Thyroid gland (tissue), 4 donors: ENCODE data around the gene PDE1C. TPM values are rescaled to one million over a fixed set of nuclear protein-coding genes. Genes with fewer than 3 reads are reported as not detected.

ENCODE experiments used
- DNase-seq, 2 donors: peaks; one replicate each; pipeline ENCODE4 v3.0.0-alpha.2; 2019
- H3K27ac ChIP-seq, 3 donors: fragments of 200-600 bp; sonication (generic); 1 replicate in 2 of 3; 2 replicates in 1 of 3; pipeline ENCODE4 v1.5.1; 2016 to 2019; ENCODE audit warnings: mild to moderate bottlenecking in 1 of 3, moderate library complexity in 1 of 3
- H3K27me3 ChIP-seq: fragments of 200-600 bp; sonication (generic); one replicate; pipeline ENCODE4 v1.5.1; 2019
- H3K36me3 ChIP-seq, 2 donors: fragments of 200-600 bp; sonication (generic); one replicate each; pipeline ENCODE4 v1.5.1; 2016 to 2019
- H3K4me1 ChIP-seq, 2 donors: fragments of 200-600 bp; sonication (generic); one replicate each; pipeline ENCODE4 v1.5.1; 2017 to 2019
- H3K4me3 ChIP-seq, 3 donors: fragments of 200-600 bp; sonication (generic); replicated peaks in 1 of 3; 1 replicate in 2 of 3; 2 replicates in 1 of 3; pipeline ENCODE4 v1.5.1; 2016; ENCODE audit warnings: mild to moderate bottlenecking in 1 of 3
- H3K9me3 ChIP-seq: fragments of 200-600 bp; sonication (generic); one replicate; pipeline ENCODE4 v1.5.1; 2017
- POLR2A ChIP-seq, 2 donors: fragments of 450-650 bp; IDR thresholded peaks; one replicate each; pipeline ENCODE4 v1.6.1; 2017; ENCODE audit warnings: antibody characterized with exemption in 2 of 2, mild to moderate bottlenecking in 2 of 2, moderate library complexity in 1 of 2
- WGBS, 2 donors: methylation state at CpG; one replicate each; pipeline ENCODE4 v1.1.5; 2017; 5-methylcytosine and 5-hydroxymethylcytosine counted together
- intact Hi-C: fragments of 100-400 bp; cut with DNase I; formaldehyde crosslinking; loops from one replicate; pipeline ENCODE4 v1.15.1; 2023
- total RNA-seq, 4 donors: library from RNA; depleted of rRNA; stranded (reverse); fragments of >200 nt; gene quantifications; one replicate each; pipeline ENCODE4 v1.2.3, GENCODE V29; 2016
- TF ChIP-seq, protein P1 (sequence below), 6 experiments: fragments of 200-600 bp in 3 of 6; fragments of 450-650 bp in 3 of 6; sonication (generic) in 3 of 6; IDR thresholded peaks; one replicate each; pipeline ENCODE4 v1.5.1; 2016 to 2019; ENCODE audit warnings: antibody characterized with exemption in 6 of 6, mild to moderate bottlenecking in 2 of 6, inconsistent platforms in 1 of 6, moderate library complexity in 1 of 6

The PDE1C gene
- total RNA-seq, 4 donors from 2014 or later, result 2.8 to 7.8 (median 4.0) TPM

- DNase-seq, result no peak
- Histone ChIP-seq H3K36me3 (no peaks in the 10 kb centered on the region), H3K27ac (no peak overlapping the region), H3K4me1 (no peaks in the 10 kb centered on the region), H3K27me3 (no peaks in the 10 kb centered on the region), H3K4me3 (no peak overlapping the region), H3K9me3 (no peaks in the 10 kb centered on the region)
- intact Hi-C loops, result no loop called here
- 89 to 92% methylated on average over 3 of the region's 3 CpGs for WGBS, 2 donors
- TF ChIP-seq, protein P1, sequence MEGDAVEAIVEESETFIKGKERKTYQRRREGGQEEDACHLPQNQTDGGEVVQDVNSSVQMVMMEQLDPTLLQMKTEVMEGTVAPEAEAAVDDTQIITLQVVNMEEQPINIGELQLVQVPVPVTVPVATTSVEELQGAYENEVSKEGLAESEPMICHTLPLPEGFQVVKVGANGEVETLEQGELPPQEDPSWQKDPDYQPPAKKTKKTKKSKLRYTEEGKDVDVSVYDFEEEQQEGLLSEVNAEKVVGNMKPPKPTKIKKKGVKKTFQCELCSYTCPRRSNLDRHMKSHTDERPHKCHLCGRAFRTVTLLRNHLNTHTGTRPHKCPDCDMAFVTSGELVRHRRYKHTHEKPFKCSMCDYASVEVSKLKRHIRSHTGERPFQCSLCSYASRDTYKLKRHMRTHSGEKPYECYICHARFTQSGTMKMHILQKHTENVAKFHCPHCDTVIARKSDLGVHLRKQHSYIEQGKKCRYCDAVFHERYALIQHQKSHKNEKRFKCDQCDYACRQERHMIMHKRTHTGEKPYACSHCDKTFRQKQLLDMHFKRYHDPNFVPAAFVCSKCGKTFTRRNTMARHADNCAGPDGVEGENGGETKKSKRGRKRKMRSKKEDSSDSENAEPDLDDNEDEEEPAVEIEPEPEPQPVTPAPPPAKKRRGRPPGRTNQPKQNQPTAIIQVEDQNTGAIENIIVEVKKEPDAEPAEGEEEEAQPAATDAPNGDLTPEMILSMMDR (IDR thresholded peaks at IDR 0.05), result no peak
- TF ChIP-seq POLR2A (IDR thresholded peaks at IDR 0.05), result no peak
These were observed 23.1 kb downstream of the PDE1C start for GRCh38 chr7:32047075-32047474.

DNA sequence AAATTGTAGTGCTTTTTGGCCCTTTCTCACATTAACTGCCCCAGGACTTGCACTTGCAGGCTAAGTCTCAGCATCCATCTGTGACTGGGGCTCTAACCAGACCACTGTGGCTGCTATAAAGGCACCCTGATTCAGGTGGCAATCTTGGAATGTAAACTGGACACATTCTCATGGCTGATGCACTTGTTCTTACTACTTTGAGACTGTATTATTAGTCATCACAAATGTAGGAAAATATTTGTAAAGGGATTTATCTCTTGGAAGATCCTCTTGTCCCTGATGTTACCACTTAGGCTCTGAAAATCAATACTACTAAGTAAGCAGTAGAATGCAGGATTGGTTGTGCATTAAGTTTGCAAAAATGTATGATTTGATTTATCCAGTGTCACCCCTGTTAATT is 25.0 kb downstream of the PDE1C start:
- Histone ChIP-seq H3K9me3 (no peaks in the 10 kb centered on the region), H3K27me3 (no peaks in the 10 kb centered on the region), H3K36me3 (no peaks in the 10 kb centered on the region), H3K27ac (no peak overlapping the region), H3K4me3 (no peak overlapping the region), H3K4me1 (no peaks in the 10 kb centered on the region)
- intact Hi-C loops, result no loop called here
- no peak for DNase-seq
- TF ChIP-seq, protein P1 (IDR thresholded peaks at IDR 0.05), result no peak
- no peak for TF ChIP-seq POLR2A (IDR thresholded peaks at IDR 0.05)

DNA sequence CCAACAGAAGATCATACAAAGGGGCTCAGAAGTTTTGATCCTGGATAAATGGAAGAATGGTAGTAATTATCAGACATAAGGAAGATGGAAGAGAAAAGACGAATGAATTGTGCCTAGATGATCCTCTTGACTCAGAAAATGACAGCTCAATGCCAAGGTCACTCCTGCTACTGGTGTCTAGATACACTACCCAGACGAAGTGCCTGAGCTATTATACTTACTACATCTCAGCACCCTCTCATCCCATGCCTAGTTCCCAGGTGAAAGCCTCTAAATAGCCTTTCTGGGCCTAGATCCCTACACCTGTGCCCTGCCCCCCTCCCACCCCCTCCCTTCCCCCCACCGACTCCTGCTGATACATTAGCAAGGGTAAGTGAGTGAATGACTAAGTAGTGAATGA is 25.5 kb downstream of the PDE1C start:
- Histone ChIP-seq H3K4me3 (no peak overlapping the region), H3K4me1 (no peaks in the 10 kb centered on the region), H3K27ac (no peak overlapping the region), H3K36me3 (no peaks in the 10 kb centered on the region), H3K9me3 (no peaks in the 10 kb centered on the region), H3K27me3 (no peaks in the 10 kb centered on the region)
- DNase-seq, result no peak
- WGBS, 2 donors, result 65 to 67% methylated on average over 3 of the region's 3 CpGs
- no peak for TF ChIP-seq POLR2A (IDR thresholded peaks at IDR 0.05)
- TF ChIP-seq, protein P1 (IDR thresholded peaks at IDR 0.05), result no peak
- intact Hi-C loops, result no loop called here

DNA sequence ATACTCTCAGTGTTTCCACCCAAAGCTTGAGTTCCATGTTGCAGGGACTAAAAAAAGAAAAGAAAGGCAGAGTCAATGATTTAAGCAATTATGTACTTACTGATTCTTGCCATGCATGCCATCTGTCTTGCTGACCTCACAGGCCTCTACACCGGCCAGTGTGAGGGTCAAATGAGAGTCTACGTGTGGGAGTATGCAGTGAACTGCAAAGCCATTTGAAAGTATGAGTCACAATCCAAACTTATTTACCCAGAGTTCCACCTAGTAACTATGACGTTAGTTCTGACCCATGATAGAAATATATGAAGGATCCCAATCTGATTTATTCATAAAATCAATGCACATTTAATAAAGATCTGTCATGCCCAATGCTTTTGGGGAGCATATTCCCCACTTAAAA is 26.5 kb downstream of the PDE1C start:
- Histone ChIP-seq H3K4me1 (no peaks in the 10 kb centered on the region), H3K27ac (no peak overlapping the region), H3K4me3 (no peak overlapping the region), H3K27me3 (no peaks in the 10 kb centered on the region), H3K36me3 (no peaks in the 10 kb centered on the region), H3K9me3 (no peaks in the 10 kb centered on the region)
- no peak for DNase-seq
- 79 to 90% methylated on average over 3 of the region's 3 CpGs for WGBS, 2 donors
- intact Hi-C loops, result no loop called here
- no peak for TF ChIP-seq POLR2A (IDR thresholded peaks at IDR 0.05)
- TF ChIP-seq, protein P1 (IDR thresholded peaks at IDR 0.05), result no peak

DNA sequence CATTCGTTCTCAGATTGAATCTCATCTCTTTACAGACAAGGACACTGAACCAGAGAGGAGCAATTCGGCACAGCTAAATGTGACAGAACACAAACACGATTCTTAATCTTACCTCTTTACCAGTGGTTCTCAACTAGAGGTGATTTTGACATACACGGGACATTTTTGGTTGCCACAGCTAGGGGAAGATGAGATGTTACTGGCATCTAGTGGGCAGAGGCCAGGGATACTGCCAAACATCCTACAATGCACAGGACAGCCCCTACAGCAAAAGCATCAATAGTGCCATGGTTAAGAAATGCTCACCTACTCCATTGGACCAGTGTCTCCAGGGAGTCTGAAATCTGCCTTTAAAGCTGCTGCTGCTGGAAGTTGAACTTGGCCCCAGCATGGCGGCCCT is 27.3 kb downstream of the PDE1C start:
- TF ChIP-seq POLR2A (IDR thresholded peaks at IDR 0.05), result no peak
- TF ChIP-seq, protein P1 (IDR thresholded peaks at IDR 0.05), result no peak
- no peaks in the 10 kb centered on the region for H3K4me1 ChIP-seq
- no peak overlapping the region for H3K4me3 ChIP-seq
- no peaks in the 10 kb centered on the region for H3K36me3 ChIP-seq
- intact Hi-C loops, result no loop called here
- H3K27ac ChIP-seq, result no peak overlapping the region
- H3K9me3 ChIP-seq, result no peaks in the 10 kb centered on the region
- 82 to 85% methylated on average over 5 of the region's 5 CpGs for WGBS, 2 donors
- H3K27me3 ChIP-seq, result no peaks in the 10 kb centered on the region
- DNase-seq, result no peak
